Fibroblast of the aortic adventitia (primary cell): Measurements from ENCODE around the gene EDNRA. TPM values are rescaled to one million over a fixed set of nuclear protein-coding genes. Genes with fewer than 3 reads are reported as not detected.
A peak's percentile ranks its signal among the peaks of the same experiment; 100 is the strongest.
"Not testable (repeated sequence)": the region's sequence is repeated elsewhere in the genome, so short reads cannot be mapped to it uniquely, and the experiment has no call there.

ENCODE experiments used
- DNase-seq: peaks from one replicate; pipeline ENCODE4 v3.0.0-alpha.2; 2010; ENCODE audit warnings: low read depth
- H3K4me3 ChIP-seq: 2 replicates; pipeline ENCODE4 v1.5.1; 2011; ENCODE audit warnings: low read depth, mild to moderate bottlenecking, control low read depth, low read length, moderate library complexity
- CTCF ChIP-seq: IDR thresholded peaks from 2 replicates; pipeline ENCODE4 v1.5.1; 2011; ENCODE audit warnings: mild to moderate bottlenecking, low read length, control low read depth, inconsistent platforms; ENCODE audit not compliant: insufficient read depth
- total RNA-seq: library from RNA; depleted of rRNA; stranded (reverse); fragments of >200 nt; gene quantifications from 2 replicates; pipeline ENCODE4 v1.2.3, GENCODE V29; 2012; ENCODE audit warnings: low replicate concordance

The EDNRA gene
- 10.8 and 37.6 TPM in 2 replicates for total RNA-seq

- DNase-seq: peak; percentile 64
- H3K4me3 ChIP-seq: peak within 1 kb of the TSS; percentile 72
- TF ChIP-seq CTCF: no peak
Observed at GRCh38 chr4:147480891-147481576, at the start of gene EDNRA. Gene EDNRA (plus strand): TSS chr4:147481097. CDS start chr4:147485682, 4,585 bp downstream.

GRCh38 chr4:147434370-147434769 is 46.5 kb upstream of the EDNRA start:
- not testable (repeated sequence) for DNase-seq, H3K4me3 ChIP-seq

GRCh38 chr4:147440442-147440841 is 40.5 kb upstream of the EDNRA start:
- TF ChIP-seq CTCF: no peak
- no peak overlapping the region for H3K4me3 ChIP-seq
- peak; percentile 70 for DNase-seq

GRCh38 chr4:147447786-147448185 is 33.1 kb upstream of the EDNRA start:
- no peak for DNase-seq
- no peak overlapping the region for H3K4me3 ChIP-seq
- TF ChIP-seq CTCF: no peak

GRCh38 chr4:147453561-147454141 is 27.2 kb upstream of the EDNRA start:
- DNase-seq: peak; percentile 89
- H3K4me3 ChIP-seq: no peak overlapping the region
- TF ChIP-seq CTCF: no peak

GRCh38 chr4:147456706-147457105 is 24.2 kb upstream of the EDNRA start:
- no peak for DNase-seq
- H3K4me3 ChIP-seq: no peak overlapping the region
- TF ChIP-seq CTCF: no peak

GRCh38 chr4:147461161-147461560 is 19.7 kb upstream of the EDNRA start:
- DNase-seq: no peak
- no peak overlapping the region for H3K4me3 ChIP-seq
- TF ChIP-seq CTCF: no peak
